HepG2 (cell line): ENCODE measurements around the gene THOC6. TPM values are rescaled to one million over a fixed set of nuclear protein-coding genes. Genes with fewer than 3 reads are reported as not detected.
A peak's percentile ranks its signal among the peaks of the same experiment; 100 is the strongest.

Experiments used
- BCL6 ChIP-seq: IDR thresholded peaks from 2 replicates; pipeline ENCODE4 v1.6.1; 2016; ENCODE audit warnings: missing genetic modification reagents, missing compliant biosample characterization
- CREB1 ChIP-seq, 2 experiments: fragments of 450-650 bp in 1 of 2; IDR thresholded peaks; 2 replicates each; pipeline ENCODE4 v1.6.1; 2016 to 2017; ENCODE audit warnings: control low read depth in 1 of 2, mild to moderate bottlenecking in 1 of 2, missing compliant biosample characterization in 1 of 2, missing genetic modification characterization in 1 of 2
- NFATC3 ChIP-seq: sonication (generic); formaldehyde crosslinking; IDR thresholded peaks from 2 replicates; pipeline ENCODE4 v1.5.1; 2020; ENCODE audit warnings: mild to moderate bottlenecking, missing genetic modification reagents
- RNF2 ChIP-seq: fragments of 450-650 bp; conservative IDR thresholded peaks from 2 replicates; pipeline ENCODE4 v1.6.1; 2016; ENCODE audit warnings: low read depth
- SMAD1 ChIP-seq: sonication (generic); formaldehyde crosslinking; IDR thresholded peaks from 2 replicates; pipeline ENCODE4 v1.4.0; 2020; ENCODE audit warnings: missing genetic modification reagents, low read depth, mild to moderate bottlenecking, borderline replicate concordance
- THAP11 ChIP-seq: IDR thresholded peaks from 2 replicates; pipeline ENCODE4 v1.6.1; 2016; ENCODE audit warnings: missing biosample characterization, missing genetic modification reagents
- ZFYVE20 ChIP-seq: sonication (generic); formaldehyde crosslinking; IDR thresholded peaks from 2 replicates; pipeline ENCODE4 v1.8.0; 2023; ENCODE audit warnings: low read depth, mild to moderate bottlenecking, moderate library complexity, missing genetic modification reagents, borderline replicate concordance
- ZNF383 ChIP-seq: sonication (generic); formaldehyde crosslinking; IDR thresholded peaks from 2 replicates; pipeline ENCODE4 v1.4.0; 2020; ENCODE audit warnings: missing genetic modification reagents, mild to moderate bottlenecking, borderline replicate concordance
- ZNF547 ChIP-seq: sonication (generic); formaldehyde crosslinking; IDR thresholded peaks from 2 replicates; pipeline ENCODE4 v1.5.1; 2020; ENCODE audit warnings: mild to moderate bottlenecking, missing genetic modification reagents
- ZNF552 ChIP-seq: sonication (generic); formaldehyde crosslinking; IDR thresholded peaks from 2 replicates; pipeline ENCODE4 v1.9.0; 2022; ENCODE audit warnings: missing genetic modification reagents, mild to moderate bottlenecking, borderline replicate concordance
- ZNF619 ChIP-seq: sonication (generic); formaldehyde crosslinking; IDR thresholded peaks from 2 replicates; pipeline ENCODE4 v1.4.0; 2020; ENCODE audit warnings: mild to moderate bottlenecking, missing genetic modification reagents
- ZNF891 ChIP-seq: sonication (generic); formaldehyde crosslinking; IDR thresholded peaks from 2 replicates; pipeline ENCODE4 v1.5.0; 2020; ENCODE audit warnings: mild to moderate bottlenecking, missing genetic modification reagents
- polyA plus RNA-seq, 8 experiments: library from polyadenylated mRNA; depleted of rRNA in 3 of 8; stranded (reverse) in 7 of 8; unstranded in 1 of 8; fragments of >200 nt; fragmentation: Illumina TruSeq in 4 of 8; extraction: Trizol in 4 of 8; gene quantifications; 2 replicates each; pipeline versions ENCODE4 v1.2.1 to v1.2.3, GENCODE V29; 2011 to 2016; ENCODE audit warnings: low read depth in 4 of 8, missing spikeins in 1 of 8, mixed read lengths in 1 of 8; ENCODE audit not compliant: insufficient read depth in 1 of 8
- total RNA-seq, 5 experiments: library from RNA; depleted of rRNA; stranded (reverse); fragments of >200 nt; fragmentation: Illumina TruSeq; extraction: Trizol; gene quantifications; 2 replicates each; pipeline ENCODE4 v1.2.3, GENCODE V29; 2016; ENCODE audit warnings: low read depth in 1 of 5
- TF ChIP-seq, protein P1 (sequence below), 2 experiments: sonication (generic) in 1 of 2; formaldehyde crosslinking in 1 of 2; IDR thresholded peaks; 2 replicates each; pipeline versions ENCODE4 v1.4.0 to v1.6.1; 2016 to 2020; ENCODE audit warnings: borderline replicate concordance in 1 of 2, low read depth in 1 of 2, mild to moderate bottlenecking in 1 of 2, missing genetic modification reagents in 1 of 2
- TF ChIP-seq, protein P2 (sequence below): fragments of 450-650 bp; IDR thresholded peaks from 2 replicates; pipeline ENCODE4 v1.6.1; 2016
- TF ChIP-seq, protein P3 (sequence below): IDR thresholded peaks from 2 replicates; pipeline ENCODE4 v1.6.1; 2016; ENCODE audit warnings: mild to moderate bottlenecking, missing biosample characterization, missing genetic modification reagents
- TF ChIP-seq, protein P4 (sequence below): sonication (generic); formaldehyde crosslinking; IDR thresholded peaks from 2 replicates; pipeline ENCODE4 v1.4.0; 2020; ENCODE audit warnings: missing genetic modification reagents, borderline replicate concordance
- TF ChIP-seq, protein P5 (sequence below): sonication (generic); formaldehyde crosslinking; IDR thresholded peaks from 2 replicates; pipeline ENCODE4 v1.5.0; 2020; ENCODE audit warnings: mild to moderate bottlenecking, missing genetic modification reagents

The THOC6 gene
- total and polyA plus RNA-seq, 2 of the 13 experiments (the other 11 are each of a cell fraction or from before 2014, with no cell fraction given), result 32.1 to 37.0 TPM

DNA sequence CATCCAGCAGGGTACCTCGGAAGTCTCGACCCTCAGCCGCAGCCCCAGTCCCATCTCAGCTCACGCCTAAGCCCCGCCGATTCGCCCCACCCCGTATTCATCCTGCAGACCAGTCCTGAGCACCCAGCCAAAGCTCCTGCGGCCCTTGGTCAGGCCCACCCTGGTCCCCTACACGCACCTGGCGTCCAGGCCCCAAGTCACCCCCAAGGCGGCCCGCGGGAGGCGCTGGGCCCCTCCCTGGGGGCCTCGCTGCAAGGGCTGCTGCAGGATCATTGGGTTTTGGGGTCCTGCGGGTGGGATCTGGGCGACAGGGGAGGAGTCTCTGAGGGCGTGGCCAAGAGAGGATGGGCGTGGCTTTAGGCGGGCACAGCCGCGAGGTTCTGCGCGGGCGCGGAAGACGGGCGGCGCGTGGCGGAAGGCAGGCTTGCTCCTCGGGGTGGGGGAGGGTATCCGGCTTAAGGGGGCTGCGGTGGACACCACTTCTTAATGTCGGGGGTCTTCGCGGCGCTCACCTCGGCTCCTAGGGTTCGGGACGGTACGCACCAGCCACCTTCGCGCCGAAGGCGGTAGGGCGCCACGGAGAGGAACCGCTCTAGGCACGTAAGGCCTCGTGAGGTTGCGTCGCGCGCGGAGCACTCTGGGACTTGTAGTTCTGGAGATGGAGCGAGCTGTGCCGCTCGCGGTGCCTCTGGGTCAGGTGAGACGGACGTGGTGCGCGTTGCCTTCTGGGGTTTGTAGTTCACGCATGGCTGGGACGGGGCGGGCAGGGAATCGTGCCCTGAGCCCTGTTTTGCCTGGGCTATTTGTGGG, at the start of gene THOC6, which contains the start of gene HCFC1R1 (continued):
- TF ChIP-seq, protein P1, sequence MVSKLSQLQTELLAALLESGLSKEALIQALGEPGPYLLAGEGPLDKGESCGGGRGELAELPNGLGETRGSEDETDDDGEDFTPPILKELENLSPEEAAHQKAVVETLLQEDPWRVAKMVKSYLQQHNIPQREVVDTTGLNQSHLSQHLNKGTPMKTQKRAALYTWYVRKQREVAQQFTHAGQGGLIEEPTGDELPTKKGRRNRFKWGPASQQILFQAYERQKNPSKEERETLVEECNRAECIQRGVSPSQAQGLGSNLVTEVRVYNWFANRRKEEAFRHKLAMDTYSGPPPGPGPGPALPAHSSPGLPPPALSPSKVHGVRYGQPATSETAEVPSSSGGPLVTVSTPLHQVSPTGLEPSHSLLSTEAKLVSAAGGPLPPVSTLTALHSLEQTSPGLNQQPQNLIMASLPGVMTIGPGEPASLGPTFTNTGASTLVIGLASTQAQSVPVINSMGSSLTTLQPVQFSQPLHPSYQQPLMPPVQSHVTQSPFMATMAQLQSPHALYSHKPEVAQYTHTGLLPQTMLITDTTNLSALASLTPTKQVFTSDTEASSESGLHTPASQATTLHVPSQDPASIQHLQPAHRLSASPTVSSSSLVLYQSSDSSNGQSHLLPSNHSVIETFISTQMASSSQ (IDR thresholded peaks at IDR 0.05; ENCODE audit: low read depth), result 0 out of 2 replicates have a peak, but pooled peaks have one; percentile 20
- TF ChIP-seq, protein P1 (CRISPR knock-in tag; IDR thresholded peaks at IDR 0.05; ENCODE audit: borderline replicate concordance), result peak; percentile 71; the same call in 1 of the 2 replicates
- TF ChIP-seq ZFYVE20 (CRISPR knock-in tag), result no peak
- TF ChIP-seq, protein P2, sequence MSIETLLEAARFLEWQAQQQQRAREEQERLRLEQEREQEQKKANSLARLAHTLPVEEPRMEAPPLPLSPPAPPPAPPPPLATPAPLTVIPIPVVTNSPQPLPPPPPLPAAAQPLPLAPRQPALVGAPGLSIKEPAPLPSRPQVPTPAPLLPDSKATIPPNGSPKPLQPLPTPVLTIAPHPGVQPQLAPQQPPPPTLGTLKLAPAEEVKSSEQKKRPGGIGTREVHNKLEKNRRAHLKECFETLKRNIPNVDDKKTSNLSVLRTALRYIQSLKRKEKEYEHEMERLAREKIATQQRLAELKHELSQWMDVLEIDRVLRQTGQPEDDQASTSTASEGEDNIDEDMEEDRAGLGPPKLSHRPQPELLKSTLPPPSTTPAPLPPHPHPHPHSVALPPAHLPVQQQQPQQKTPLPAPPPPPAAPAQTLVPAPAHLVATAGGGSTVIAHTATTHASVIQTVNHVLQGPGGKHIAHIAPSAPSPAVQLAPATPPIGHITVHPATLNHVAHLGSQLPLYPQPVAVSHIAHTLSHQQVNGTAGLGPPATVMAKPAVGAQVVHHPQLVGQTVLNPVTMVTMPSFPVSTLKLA, result peak; percentile 53; the same call in 1 of the 2 replicates
- TF ChIP-seq, protein P3, sequence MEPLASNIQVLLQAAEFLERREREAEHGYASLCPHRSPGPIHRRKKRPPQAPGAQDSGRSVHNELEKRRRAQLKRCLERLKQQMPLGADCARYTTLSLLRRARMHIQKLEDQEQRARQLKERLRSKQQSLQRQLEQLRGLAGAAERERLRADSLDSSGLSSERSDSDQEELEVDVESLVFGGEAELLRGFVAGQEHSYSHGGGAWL (CRISPR knock-in tag), result peak; percentile 75; the same call in 1 of the 2 replicates
- 0 out of 2 replicates have a peak, but pooled peaks have one; percentile 79 for TF ChIP-seq ZNF619
- TF ChIP-seq RNF2, result peak; percentile 65; the same call in 1 of the 2 replicates
- TF ChIP-seq BCL6 (CRISPR knock-in tag), result peak; percentile 36; the same call in 1 of the 2 replicates
- TF ChIP-seq SMAD1 (CRISPR knock-in tag), result 0 out of 2 replicates have a peak, but pooled peaks have one; percentile 65
- peak; percentile 85 for TF ChIP-seq ZNF891 (CRISPR knock-in tag)
- TF ChIP-seq, protein P4, sequence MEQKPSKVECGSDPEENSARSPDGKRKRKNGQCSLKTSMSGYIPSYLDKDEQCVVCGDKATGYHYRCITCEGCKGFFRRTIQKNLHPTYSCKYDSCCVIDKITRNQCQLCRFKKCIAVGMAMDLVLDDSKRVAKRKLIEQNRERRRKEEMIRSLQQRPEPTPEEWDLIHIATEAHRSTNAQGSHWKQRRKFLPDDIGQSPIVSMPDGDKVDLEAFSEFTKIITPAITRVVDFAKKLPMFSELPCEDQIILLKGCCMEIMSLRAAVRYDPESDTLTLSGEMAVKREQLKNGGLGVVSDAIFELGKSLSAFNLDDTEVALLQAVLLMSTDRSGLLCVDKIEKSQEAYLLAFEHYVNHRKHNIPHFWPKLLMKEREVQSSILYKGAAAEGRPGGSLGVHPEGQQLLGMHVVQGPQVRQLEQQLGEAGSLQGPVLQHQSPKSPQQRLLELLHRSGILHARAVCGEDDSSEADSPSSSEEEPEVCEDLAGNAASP (CRISPR knock-in tag), result peak; percentile 8
- peak; percentile 86 for TF ChIP-seq CREB1 (IDR thresholded peaks at IDR 0.05)
- peak; percentile 94 for TF ChIP-seq CREB1 (CRISPR knock-in tag; IDR thresholded peaks at IDR 0.05)
- TF ChIP-seq NFATC3, result peak; percentile 90; the same call in 1 of the 2 replicates
- TF ChIP-seq, protein P5, sequence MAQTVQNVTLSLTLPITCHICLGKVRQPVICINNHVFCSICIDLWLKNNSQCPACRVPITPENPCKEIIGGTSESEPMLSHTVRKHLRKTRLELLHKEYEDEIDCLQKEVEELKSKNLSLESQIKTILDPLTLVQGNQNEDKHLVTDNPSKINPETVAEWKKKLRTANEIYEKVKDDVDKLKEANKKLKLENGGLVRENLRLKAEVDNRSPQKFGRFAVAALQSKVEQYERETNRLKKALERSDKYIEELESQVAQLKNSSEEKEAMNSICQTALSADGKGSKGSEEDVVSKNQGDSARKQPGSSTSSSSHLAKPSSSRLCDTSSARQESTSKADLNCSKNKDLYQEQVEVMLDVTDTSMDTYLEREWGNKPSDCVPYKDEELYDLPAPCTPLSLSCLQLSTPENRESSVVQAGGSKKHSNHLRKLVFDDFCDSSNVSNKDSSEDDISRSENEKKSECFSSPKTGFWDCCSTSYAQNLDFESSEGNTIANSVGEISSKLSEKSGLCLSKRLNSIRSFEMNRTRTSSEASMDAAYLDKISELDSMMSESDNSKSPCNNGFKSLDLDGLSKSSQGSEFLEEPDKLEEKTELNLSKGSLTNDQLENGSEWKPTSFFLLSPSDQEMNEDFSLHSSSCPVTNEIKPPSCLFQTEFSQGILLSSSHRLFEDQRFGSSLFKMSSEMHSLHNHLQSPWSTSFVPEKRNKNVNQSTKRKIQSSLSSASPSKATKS (CRISPR knock-in tag), result no peak
- no peak for TF ChIP-seq ZNF383
- TF ChIP-seq ZNF552 (CRISPR knock-in tag), result 0 out of 2 replicates have a peak, but pooled peaks have one; percentile 61
- TF ChIP-seq THAP11 (CRISPR knock-in tag), result peak; percentile 100
- TF ChIP-seq ZNF547 (CRISPR knock-in tag), result peak; percentile 85
